Measurements from ENCODE around the gene SULT6B1. TPM values are rescaled to one million over a fixed set of nuclear protein-coding genes. Genes with fewer than 3 reads are reported as not detected.

SULT6B1 gene
- polyA plus RNA-seq, 3 donors: not detected

DNA sequence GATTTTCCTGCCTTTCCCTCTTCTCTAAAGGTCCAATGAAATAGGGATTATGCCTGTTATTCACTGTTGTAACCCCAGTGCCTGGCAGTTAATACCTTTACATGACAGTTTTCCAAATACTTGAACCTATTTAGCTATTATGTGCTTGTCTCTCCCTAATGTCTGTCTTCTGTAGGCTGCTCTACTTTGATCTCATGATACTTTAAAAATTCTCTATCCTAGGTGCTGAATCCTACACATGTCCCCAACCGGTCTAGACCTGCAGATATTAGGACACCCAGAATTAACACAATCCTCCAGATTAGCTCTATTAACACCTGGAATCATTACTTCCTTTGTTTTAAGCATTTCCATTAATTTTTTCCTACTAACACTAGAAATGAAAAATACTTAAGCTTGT is 35.6 kb upstream of the SULT6B1 start:
- Histone ChIP-seq H4K20me1 (ENCODE audit: insufficient read depth, low read length) (peaks cover 20% of the 10 kb centered on the region), H2AFZ (ENCODE audit: insufficient read depth, low read depth, low read length, poor library complexity, severe bottlenecking) (no peak overlapping the region), H3K9ac (ENCODE audit: insufficient read depth, low read length, poor library complexity, severe bottlenecking) (no peak overlapping the region), H3K79me2 (ENCODE audit: insufficient read depth, low read length) (peaks cover 50% of the 10 kb centered on the region), H3K4me1 (ENCODE audit: control insufficient read depth in 1 of 2, insufficient read depth in 2 of 2, low read length in 2 of 2) (no peaks in the 10 kb centered on the region), H3K27me3 (ENCODE audit: control insufficient read depth in 2 of 2, insufficient read depth in 2 of 2, low read length in 2 of 2) (no peaks in the 10 kb centered on the region), H3K4me2 (replicated peaks; ENCODE audit: extremely low read depth, low read length, poor library complexity, severe bottlenecking) (no peak overlapping the region), H3K9me3 (replicated peaks in 1 of 2; ENCODE audit: control insufficient read depth in 1 of 2, insufficient read depth in 1 of 2, low read length in 2 of 2) (no peaks in the 10 kb centered on the region), H3K36me3 (replicated peaks in 1 of 2; ENCODE audit: control insufficient read depth in 1 of 2, insufficient read depth in 2 of 2, low read length in 2 of 2) (peaks cover 58 to 85% of the 10 kb centered on the region in 2 donors), H3K27ac (ENCODE audit: low read depth in 1 of 2, low read length in 2 of 2) (no peak overlapping the region), H3K4me3 (replicated peaks in 1 of 3; ENCODE audit: low read depth in 2 of 3, low read length in 3 of 3) (no peak overlapping the region)
- Mint-ChIP-seq H3K4me3 (no peak overlapping the region), H3K27ac (no peak overlapping the region), H3K4me1 (peaks cover 9% of the 10 kb centered on the region), H3K27me3 (ENCODE audit: low read depth in 3 of 3) (no peaks in the 10 kb centered on the region), H3K9me3 (no peaks in the 10 kb centered on the region), H3K36me3 (peaks cover 64 to 77% of the 10 kb centered on the region in 2 donors)
- TF ChIP-seq CTCF (IDR thresholded peaks at IDR 0.05): no peak
- WGBS (ENCODE audit: insufficient coverage): 100% methylated on average over 1 of the region's 1 CpG
- intact Hi-C loops (cut with micrococcal nuclease): no loop called here
- DNase-seq: no peak

DNA sequence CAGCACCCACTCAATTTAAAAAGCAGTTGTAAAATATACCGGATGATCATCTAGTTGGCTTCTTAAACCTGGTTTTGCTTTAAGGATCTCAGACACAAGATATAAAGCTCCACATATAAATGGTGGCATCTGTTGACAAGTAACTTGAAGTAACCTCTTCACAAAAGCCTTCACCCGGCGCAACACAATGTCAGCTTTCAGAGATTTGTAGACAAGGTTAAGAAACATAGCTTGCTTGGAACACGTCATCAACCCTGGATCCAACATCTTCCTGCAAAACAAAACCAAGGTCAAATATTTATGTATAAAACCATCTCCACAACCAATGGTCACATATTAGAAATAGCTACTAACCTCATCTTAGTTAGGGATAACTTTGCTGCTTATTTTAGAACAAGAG is 34.7 kb upstream of the SULT6B1 start:
- no peak overlapping the region for H3K4me2 ChIP-seq (replicated peaks; ENCODE audit: extremely low read depth, low read length, poor library complexity, severe bottlenecking)
- Mint-ChIP-seq H3K4me1 (peaks cover 9% of the 10 kb centered on the region), H3K36me3 (peaks cover 68 to 77% of the 10 kb centered on the region in 2 donors), H3K4me3 (no peak overlapping the region), H3K27me3 (ENCODE audit: low read depth in 3 of 3) (no peaks in the 10 kb centered on the region), H3K9me3 (no peaks in the 10 kb centered on the region), H3K27ac (peak overlapping the region in 1 of 7 donors; percentile 55)
- H3K9ac ChIP-seq (ENCODE audit: insufficient read depth, low read length, poor library complexity, severe bottlenecking): no peak overlapping the region
- no peak overlapping the region for H3K4me3 ChIP-seq (replicated peaks in 1 of 3; ENCODE audit: low read depth in 2 of 3, low read length in 3 of 3)
- intact Hi-C loops (cut with micrococcal nuclease): no loop called here
- H2AFZ ChIP-seq (ENCODE audit: insufficient read depth, low read depth, low read length, poor library complexity, severe bottlenecking): no peak overlapping the region
- no peak for TF ChIP-seq CTCF (IDR thresholded peaks at IDR 0.05)
- H3K27ac ChIP-seq (ENCODE audit: low read depth in 1 of 2, low read length in 2 of 2): no peak overlapping the region
- H3K9me3 ChIP-seq (replicated peaks in 1 of 2; ENCODE audit: control insufficient read depth in 1 of 2, insufficient read depth in 1 of 2, low read length in 2 of 2): no peaks in the 10 kb centered on the region
- H3K36me3 ChIP-seq (replicated peaks in 1 of 2; ENCODE audit: control insufficient read depth in 1 of 2, insufficient read depth in 2 of 2, low read length in 2 of 2): peaks cover 60 to 86% of the 10 kb centered on the region in 2 donors
- H3K27me3 ChIP-seq (ENCODE audit: control insufficient read depth in 2 of 2, insufficient read depth in 2 of 2, low read length in 2 of 2): no peaks in the 10 kb centered on the region
- no peak for DNase-seq
- H3K4me1 ChIP-seq (ENCODE audit: control insufficient read depth in 1 of 2, insufficient read depth in 2 of 2, low read length in 2 of 2): no peaks in the 10 kb centered on the region
- peaks cover 41% of the 10 kb centered on the region for H3K79me2 ChIP-seq (ENCODE audit: insufficient read depth, low read length)
- WGBS (ENCODE audit: insufficient coverage): no CpG with 5 or more reads among the region's 4 CpGs
- peaks cover 17% of the 10 kb centered on the region for H4K20me1 ChIP-seq (ENCODE audit: insufficient read depth, low read length)

All from CD14-positive monocyte (primary cell).